Frontal cortex (tissue), 4 donors: ENCODE measurements around the gene GABBR2. TPM values are rescaled to one million over a fixed set of nuclear protein-coding genes. Genes with fewer than 3 reads are reported as not detected.
"Not testable (repeated sequence)": the region's sequence is repeated elsewhere in the genome, so short reads cannot be mapped to it uniquely, and the experiment has no call there.

Source experiments
- DNase-seq, 2 donors: peaks; one replicate each; pipeline ENCODE4 v3.0.0; 2012; ENCODE audit warnings: low spot score in 2 of 2
- FAIRE-seq: peaks from 2 replicates; lab custom pipeline; 2012; peaks lifted over from hg19 to GRCh38; lab: Jason Lieb, UNC
- total RNA-seq: library from RNA; depleted of rRNA; stranded (reverse); fragments of >200 nt; gene quantifications from one replicate; pipeline ENCODE4 v1.2.3, GENCODE V29; 2014
- donor health status: control.
- donor health status: control.
- donor health status: control.

GABBR2 gene
- total RNA-seq, 1 donor from 2014 or later = 39.9 TPM

DNA sequence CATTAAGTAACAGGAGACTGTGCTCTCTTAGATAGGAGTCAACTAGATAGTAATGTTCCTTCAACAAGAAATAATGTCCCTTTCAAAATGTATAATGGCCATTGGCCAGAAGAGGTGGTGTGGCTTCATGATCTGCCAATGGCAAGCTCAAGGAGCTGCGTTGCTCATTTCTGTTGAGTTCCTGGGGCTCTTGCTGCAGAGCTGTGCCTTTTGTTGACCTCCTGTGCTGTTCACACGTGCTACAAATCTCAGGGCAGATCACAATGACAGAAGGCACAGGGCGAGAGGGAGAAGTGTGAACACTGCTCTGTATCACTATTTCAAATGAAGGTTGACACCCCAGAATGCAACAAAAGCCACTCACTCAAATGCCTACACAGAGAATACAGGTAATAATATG, 437.3 kb downstream of the GABBR2 start:
- DNase-seq (no peak), FAIRE-seq (no peak)

- DNase-seq, FAIRE-seq: not testable (repeated sequence)
Measured at GRCh38 chr9:98270284-98270683, 438.5 kb downstream of the GABBR2 start.

- not testable (repeated sequence) for DNase-seq, FAIRE-seq
Measured at GRCh38 chr9:98269652-98270051, 439.1 kb downstream of the GABBR2 start.

DNA sequence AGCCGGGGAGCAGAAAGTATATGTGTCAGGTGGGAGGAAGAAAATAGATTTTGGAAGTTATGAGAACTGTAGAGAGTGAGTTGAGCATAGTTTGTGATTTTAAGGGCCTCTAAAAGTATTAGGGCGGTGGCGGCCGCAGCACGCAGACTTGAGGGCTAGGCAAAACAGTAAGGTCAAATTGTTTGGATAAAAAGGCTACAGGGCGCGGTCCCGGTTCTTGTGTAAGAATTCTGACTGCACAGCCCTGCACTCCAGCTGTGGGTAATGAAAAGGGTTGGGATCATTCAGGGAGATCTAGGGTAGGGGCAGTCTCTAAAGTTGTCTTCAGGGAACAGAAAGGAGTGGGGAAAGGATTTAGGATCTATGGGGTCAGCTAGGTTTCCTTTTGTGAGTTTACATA, 441.2 kb downstream of the GABBR2 start:
- DNase-seq, FAIRE-seq: not testable (repeated sequence)

DNA sequence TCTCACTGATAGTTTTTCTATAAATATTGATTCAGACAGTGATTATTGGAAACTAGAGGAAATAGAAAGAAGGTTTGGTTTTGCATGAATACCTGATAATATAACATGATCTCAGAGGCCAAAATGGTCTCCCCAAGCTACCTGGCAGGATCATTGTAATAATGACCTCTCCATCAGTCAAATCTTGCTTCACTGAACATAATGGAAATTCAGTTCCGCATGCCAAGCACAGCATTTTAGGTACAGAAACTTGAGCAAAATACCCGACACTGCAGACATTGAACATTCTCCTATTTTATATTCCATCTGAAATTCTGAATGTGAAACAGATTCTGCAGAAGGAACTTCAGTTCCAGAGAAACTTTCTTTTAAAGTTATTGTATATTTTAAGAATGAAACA, 444.2 kb downstream of the GABBR2 start:
- no peak for FAIRE-seq
- no peak for DNase-seq

GRCh38 chr9:98263482-98264357, 445.0 kb downstream of the GABBR2 start:
- FAIRE-seq (peak; percentile 15), DNase-seq (peak; percentile 50 to 74)

GRCh38 chr9:98263080-98263479, 445.7 kb downstream of the GABBR2 start:
- FAIRE-seq (no peak), DNase-seq (no peak)

- no peak for DNase-seq
- no peak for FAIRE-seq
Measured at GRCh38 chr9:98262056-98262455, 446.7 kb downstream of the GABBR2 start.

- no peak for DNase-seq
- FAIRE-seq = no peak
Measured at GRCh38 chr9:98260635-98261034, 448.1 kb downstream of the GABBR2 start.

GRCh38 chr9:98259791-98260190, 448.9 kb downstream of the GABBR2 start:
- DNase-seq = no peak
- FAIRE-seq = no peak

- FAIRE-seq (no peak), DNase-seq (no peak)
Measured at GRCh38 chr9:98256756-98257155, 452.0 kb downstream of the GABBR2 start.

GRCh38 chr9:98255578-98256296, 453.0 kb downstream of the GABBR2 start, which contains the start of gene TBC1D2:
Gene TBC1D2 (minus strand): TSS chr9:98255649. CDS start chr9:98255541, 108 bp downstream.
- FAIRE-seq (no peak), DNase-seq (peak; percentile 86 to 95)

DNA sequence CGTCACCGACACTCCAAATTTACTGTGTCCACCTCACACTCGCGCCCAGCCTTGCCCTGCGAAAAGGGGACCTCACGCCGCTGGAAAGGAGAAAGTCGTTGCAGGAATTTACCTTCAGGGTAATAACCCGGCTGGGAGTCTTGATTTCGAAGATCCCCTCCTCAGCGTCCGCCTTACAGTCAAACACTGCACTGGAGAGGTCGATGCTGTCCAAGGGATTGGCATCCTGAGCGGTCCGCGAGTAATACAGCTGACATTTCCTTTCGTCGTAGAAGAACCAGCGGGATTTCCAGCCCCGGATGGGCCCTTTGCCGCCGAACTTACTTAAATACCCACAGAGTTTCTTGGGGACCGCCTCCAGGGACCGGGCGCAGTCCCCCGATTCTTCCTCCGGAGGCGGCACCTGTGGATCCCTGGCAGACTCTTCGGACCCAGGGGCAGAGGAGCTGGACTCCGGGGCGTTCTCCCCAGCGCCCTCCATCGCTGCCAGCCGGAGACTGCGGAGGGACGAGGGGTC, 453.6 kb downstream of the GABBR2 start:
- DNase-seq (no peak), FAIRE-seq (no peak)

DNA sequence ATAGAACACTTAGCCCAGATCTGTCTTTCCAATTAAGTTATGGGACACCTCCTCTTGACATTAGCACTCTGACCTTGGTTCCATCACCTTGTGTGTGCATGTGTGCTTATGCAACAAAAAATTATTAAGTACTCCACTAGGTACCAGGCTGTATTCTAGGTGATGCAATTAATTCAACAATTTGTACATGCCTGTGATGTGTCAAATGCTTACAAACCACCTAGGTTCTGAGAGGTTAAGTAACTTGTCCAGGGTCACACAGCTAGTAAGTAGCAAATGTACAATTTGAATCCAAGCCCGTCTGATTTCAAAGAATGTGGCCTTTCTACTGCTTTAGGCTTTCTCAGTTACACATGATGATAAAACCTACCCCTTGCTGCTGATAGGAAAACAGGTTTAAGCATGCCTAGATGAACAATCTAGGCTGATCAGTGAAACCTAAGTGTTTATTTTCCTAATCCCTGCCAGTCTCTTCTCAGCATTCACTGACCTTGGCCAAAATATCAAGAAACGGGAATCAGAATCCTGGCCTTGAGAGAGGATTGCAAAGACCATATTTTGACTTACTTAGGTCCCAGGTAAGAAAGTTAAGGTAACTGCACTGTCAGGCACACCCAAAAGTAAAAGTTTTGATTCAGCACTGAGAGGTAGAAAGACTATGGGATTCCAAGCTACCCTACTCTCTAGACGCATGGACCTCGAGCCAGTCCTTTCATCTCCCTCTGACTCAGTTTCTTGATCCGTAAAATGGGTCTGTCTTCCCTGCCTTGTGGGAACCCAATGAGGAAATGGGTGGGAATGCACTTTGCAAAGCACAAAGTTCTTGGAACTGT, 454.3 kb downstream of the GABBR2 start:
- DNase-seq = no peak
- no peak for FAIRE-seq

- DNase-seq = no peak
- FAIRE-seq = no peak
Measured at GRCh38 chr9:98253565-98253964, 455.2 kb downstream of the GABBR2 start.

DNA sequence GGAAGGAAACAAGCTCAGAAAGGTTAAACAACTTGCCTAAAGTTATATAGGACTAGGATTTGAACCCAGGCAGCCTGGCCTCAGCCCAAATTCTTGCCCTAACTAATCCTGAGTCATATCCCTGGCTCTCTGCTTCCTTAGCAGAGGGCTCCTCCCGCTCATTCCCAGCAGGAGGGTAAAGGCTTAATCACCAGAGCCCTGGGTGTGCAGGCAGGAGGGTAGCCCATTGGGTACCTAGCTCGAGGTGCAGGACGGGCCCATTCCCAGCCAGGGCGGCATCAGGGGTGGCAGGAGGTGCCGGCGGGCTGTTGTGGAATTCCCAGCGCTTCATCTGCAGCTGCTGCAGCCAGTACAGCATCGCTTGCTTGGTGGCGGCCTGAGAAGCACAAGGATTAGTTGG, 457.2 kb downstream of the GABBR2 start:
- DNase-seq (no peak), FAIRE-seq (no peak)

GRCh38 chr9:98249771-98250170, 459.0 kb downstream of the GABBR2 start:
- DNase-seq = no peak
- no peak for FAIRE-seq

DNA sequence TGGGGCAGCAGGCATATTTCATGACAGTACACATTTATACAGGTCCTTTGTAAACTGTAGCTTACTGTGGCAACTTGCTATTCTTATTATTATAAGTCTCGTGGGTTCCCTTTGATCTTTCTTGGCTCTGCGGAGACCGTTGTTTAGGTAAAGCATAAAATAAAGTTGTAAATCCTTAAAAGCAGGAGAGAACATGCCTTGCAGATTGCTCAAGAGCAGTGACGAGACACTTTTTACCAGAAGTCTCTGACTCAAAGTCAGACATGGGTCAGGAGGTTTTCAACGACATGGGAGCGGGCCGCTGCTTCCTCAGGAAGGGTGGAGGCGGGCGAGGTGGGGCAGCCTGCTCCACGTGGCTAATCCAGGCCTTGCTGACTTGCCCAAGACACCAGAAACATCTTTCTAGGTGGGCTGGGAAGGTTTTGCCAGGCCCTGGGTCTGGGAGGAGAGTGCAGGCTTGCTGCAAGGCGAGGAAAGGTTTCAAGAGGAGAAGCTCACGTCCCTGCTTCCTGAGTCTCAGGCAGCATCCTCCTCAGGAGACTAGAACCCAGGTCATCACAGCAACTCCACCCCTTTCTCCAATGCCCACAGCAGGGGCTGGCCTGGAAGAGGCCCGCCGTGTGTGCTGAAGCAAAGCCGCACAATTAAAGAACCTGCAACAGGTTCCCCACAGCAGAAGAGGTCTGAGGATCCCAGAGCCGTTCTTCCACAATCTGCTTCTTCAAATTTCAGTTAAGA, 459.8 kb downstream of the GABBR2 start:
- no peak for FAIRE-seq

More for the DNA sequence above, 459.8 kb downstream of the GABBR2 start:
- DNase-seq = no peak
